COLO668 (cell line): ENCODE measurements around the gene RTN1.

ENCODE experiments used
- DNase-seq: peaks from one replicate; lab custom pipeline; 2025; ENCODE audit not compliant: unreplicated experiment; lab: John Stamatoyannopoulos, UW

The RTN1 gene

GRCh38 chr14:59566725-59567124 is 303.9 kb downstream of the RTN1 start:
- DNase-seq = peak; percentile 64

GRCh38 chr14:59566296-59566695 is 304.3 kb downstream of the RTN1 start:
- DNase-seq = no peak

GRCh38 chr14:59565087-59565486 is 305.5 kb downstream of the RTN1 start:
- DNase-seq = no peak

- no peak for DNase-seq
Observed at GRCh38 chr14:59564366-59564765, 306.2 kb downstream of the RTN1 start.

GRCh38 chr14:59547310-59547709 is 323.3 kb downstream of the RTN1 start:
- DNase-seq = no peak
